Measurements from ENCODE around the gene BST1.

BST1 gene

GRCh38 chr4:15702941-15703403, at the start of gene BST1:
BST1 (plus strand) TSS chr4:15703065; CDS start chr4:15703145, 80 bp downstream.
- DNase-seq, result peak; percentile 65 to 87

- no peak for DNase-seq
These were observed 49.4 kb upstream of the BST1 start for GRCh38 chr4:15653420-15653819.

GRCh38 chr4:15653864-15654592, 48.8 kb upstream of the BST1 start:
- DNase-seq, result peak; percentile 54 to 61

- peak; percentile 46 to 52 for DNase-seq
These were observed 48.2 kb upstream of the BST1 start for GRCh38 chr4:15654593-15655222.

GRCh38 chr4:15655223-15656037, 47.4 kb upstream of the BST1 start, which contains the start of gene FBXL5:
FBXL5 (minus strand) TSS chr4:15655357; CDS start chr4:15655287, 70 bp downstream.
- peak; percentile 73 to 79 for DNase-seq

- DNase-seq, result no peak
These were observed 46.8 kb upstream of the BST1 start for GRCh38 chr4:15656038-15656470.

- DNase-seq, result no peak
These were observed 45.5 kb upstream of the BST1 start for GRCh38 chr4:15657366-15657765.

- DNase-seq, result no peak
These were observed 44.6 kb upstream of the BST1 start for GRCh38 chr4:15658136-15658770.

- DNase-seq, result no peak
These were observed 44.1 kb upstream of the BST1 start for GRCh38 chr4:15658781-15659180.

GRCh38 chr4:15659768-15660570, 42.9 kb upstream of the BST1 start:
- DNase-seq, result peak; percentile 81

GRCh38 chr4:15665753-15666365, 37.0 kb upstream of the BST1 start:
- DNase-seq, result peak in 1 of 2 experiments; percentile 35

- no peak for DNase-seq
These were observed 35.9 kb upstream of the BST1 start for GRCh38 chr4:15667006-15667405.

GRCh38 chr4:15668566-15669435, 34.1 kb upstream of the BST1 start:
- DNase-seq, result no peak

- DNase-seq, result no peak
These were observed 32.3 kb upstream of the BST1 start for GRCh38 chr4:15670576-15670975.

- no peak for DNase-seq
These were observed 30.8 kb upstream of the BST1 start for GRCh38 chr4:15672101-15672500.

- DNase-seq, result no peak
These were observed 29.5 kb upstream of the BST1 start for GRCh38 chr4:15673337-15673736.

- DNase-seq, result no peak
These were observed 28.8 kb upstream of the BST1 start for GRCh38 chr4:15674046-15674445.

- DNase-seq, result no peak
These were observed 27.9 kb upstream of the BST1 start for GRCh38 chr4:15674926-15675325.

GRCh38 chr4:15675356-15675755, 27.5 kb upstream of the BST1 start:
- no peak for DNase-seq

- no peak for DNase-seq
These were observed 26.8 kb upstream of the BST1 start for GRCh38 chr4:15676039-15676438.

Data from Kasumi-1 (cell line).